ENCODE data around the gene CHML.

Gene CHML

DNA sequence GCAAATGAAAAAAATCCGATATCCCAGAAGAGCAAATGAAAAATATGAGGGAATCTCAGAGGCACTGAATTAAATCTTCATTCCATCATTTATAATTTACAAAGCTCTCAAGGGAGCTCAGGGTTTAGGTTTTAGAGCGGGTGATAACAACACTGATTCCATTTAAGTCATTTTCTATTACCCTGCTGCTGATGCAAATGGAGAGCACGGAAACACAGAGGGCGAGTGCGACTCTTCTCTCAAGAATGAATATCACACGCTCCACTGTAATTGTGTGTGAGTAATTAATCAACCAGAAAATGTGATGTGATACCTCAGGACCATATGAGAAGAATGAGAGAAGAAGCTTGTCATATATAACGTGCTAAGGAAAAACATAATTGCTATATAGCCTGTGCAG lies 22.7 kb downstream of the CHML start:
- DNase-seq: no peak

DNA sequence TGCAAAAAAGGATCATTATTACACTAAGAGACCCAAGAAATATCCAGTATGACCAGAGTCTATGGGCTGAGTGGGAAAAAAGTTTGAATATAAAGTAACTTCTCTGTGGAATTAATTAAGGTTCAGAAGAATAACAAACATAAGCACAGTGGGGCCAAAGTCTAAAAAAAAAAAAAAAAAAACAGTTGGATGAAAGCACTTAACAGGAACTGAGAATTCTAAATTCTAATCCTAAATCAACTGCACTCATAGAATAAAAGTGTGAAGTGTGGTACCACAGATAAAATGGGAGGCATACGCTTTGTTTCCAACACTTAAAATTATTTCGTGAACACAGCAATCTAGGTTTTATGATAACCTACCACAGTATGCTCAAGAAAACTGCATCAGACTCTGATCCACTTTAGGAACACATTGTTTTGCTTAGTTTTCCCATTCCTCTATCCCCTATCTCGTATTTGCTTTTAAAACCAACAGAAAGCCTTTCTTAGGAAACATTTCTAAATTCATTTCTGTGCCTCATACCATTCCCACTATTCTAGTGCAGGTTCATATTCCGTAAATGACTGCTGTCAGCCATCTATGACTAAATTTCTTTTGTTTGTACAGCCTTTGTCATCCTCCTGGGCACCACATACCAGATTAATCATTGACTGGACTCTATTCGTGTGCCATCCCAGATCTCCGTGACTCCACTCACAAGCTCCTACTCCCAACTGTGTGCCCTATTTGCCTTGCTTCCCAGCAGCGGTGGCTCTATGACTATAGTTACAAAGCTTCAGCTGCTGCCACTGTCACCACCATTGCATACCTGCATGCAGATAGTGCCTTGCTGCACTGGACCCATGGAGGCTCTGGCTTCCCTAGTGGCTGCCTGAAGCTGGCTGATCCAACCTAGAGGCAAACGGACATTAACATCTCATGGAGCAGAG lies 24.9 kb downstream of the CHML start:
- DNase-seq: no peak

- no peak for DNase-seq
Measured at GRCh38 chr1:241614572-241614971, 25.6 kb downstream of the CHML start.

GRCh38 chr1:241614144-241614543 lies 26.0 kb downstream of the CHML start:
- DNase-seq: peak; percentile 27

DNA sequence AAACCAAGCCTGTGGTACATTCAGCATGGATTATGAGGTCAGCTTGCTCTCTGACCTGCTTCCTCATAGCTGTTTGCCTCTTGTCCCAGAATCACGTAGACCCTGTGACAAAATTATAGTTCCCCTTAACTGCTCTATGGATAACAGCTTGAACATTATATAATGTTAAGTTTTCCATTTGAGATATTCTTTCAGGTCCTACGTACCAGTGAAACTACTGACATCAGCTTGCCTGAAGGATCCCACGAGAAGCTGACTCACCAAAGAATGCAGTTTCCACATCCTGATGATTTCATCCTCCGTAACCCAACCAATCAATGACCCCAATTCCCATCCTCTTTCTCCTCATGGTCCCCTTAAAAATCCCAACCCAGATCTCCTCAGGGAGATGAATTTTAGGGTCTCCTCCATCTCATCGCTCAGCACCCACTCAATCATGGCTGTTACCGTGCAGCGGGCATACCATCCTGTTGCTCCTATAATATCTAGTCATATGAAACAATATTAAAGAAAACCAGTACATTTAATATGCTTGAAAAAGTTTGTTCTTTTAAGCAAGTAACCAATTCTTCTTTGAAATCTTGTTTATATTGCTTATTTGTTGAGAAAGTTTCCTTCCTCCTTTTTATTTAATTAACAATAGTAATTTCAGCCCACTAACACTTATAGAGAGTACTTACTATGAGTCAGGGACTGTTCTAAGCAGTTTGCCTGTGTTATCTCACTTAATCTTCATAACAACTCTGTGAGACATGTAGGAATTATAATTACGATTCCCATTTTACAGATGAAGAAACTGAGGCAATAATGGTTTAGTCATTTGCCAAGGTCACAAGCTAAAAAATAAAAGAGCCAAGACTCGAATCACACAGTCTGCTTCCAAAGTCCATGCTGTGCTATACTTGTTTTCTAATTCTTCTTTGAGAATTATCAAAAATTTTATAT lies 27.4 kb downstream of the CHML start:
- peak; percentile 85 for DNase-seq

DNA sequence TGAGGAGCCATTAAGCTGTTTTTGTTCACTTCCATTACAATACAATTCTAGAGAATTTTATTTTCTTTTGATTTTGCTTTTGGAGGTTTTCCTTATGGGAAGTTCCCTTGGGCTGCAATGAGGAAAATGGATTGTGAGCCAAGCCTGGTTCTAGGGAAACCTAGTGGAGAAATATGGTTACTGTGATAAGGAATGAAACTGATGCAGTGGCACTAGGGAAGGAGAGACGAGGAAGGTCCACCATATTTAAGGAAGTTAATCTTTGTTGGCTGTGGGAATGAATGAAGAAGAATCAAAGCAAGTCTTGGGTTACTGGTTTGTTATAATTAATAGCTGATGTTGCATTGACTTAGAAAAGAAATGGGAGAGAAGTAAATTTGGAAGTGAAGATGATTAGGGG lies 28.4 kb downstream of the CHML start:
- no peak for DNase-seq

DNA sequence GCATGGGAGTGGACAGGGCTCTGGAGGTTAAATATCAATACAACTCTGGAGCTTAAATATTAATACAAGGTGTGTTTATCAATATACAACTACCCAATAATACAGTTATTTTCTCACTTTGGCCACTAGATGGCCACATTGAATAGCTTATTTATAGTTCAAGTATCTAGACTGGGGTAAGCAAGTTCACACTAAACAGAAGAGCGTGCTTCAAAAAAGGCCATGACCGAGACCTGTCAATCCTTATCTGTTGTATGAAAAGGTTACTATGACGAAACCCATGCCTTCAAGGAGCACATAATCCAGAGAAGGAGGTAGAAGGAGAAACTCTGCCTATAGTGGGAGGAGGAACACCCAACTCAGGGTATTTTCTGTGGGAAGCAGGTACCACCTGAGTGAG lies 29.1 kb downstream of the CHML start:
- DNase-seq: peak; percentile 71

DNA sequence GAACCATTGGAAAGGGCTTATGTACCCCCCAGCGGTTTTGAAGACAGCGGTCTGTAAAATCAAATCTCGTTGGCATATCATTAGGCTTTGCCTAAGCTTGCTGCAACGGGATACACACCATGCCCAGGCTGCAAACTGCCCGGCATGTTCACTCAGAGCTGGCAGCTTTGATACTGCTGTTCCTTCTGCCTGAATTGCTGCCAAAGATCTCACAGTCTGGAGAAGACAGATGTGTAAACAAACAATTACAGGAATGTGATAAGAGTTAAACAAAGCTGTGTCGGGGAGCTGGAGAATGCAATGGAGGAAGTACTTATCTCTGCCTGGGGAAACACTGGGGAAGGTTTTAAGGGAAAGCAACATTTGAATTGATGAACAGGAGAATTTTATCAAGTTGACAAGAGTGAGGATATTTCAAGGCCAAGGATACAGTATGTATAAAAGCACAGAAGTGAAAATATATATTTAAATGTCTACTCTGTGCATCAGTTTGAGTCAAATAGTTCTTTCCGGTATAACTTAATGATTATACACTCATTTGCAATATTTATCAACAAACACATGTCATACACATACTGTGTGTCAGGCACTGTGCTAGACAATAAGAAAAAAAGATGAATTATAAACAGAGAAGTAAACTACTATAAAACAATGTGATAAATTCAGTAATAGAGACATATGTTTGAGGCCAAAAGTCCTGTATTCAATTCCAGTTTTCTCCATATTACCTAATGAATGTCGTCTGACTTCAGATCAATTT lies 29.9 kb downstream of the CHML start:
- DNase-seq: no peak

DNA sequence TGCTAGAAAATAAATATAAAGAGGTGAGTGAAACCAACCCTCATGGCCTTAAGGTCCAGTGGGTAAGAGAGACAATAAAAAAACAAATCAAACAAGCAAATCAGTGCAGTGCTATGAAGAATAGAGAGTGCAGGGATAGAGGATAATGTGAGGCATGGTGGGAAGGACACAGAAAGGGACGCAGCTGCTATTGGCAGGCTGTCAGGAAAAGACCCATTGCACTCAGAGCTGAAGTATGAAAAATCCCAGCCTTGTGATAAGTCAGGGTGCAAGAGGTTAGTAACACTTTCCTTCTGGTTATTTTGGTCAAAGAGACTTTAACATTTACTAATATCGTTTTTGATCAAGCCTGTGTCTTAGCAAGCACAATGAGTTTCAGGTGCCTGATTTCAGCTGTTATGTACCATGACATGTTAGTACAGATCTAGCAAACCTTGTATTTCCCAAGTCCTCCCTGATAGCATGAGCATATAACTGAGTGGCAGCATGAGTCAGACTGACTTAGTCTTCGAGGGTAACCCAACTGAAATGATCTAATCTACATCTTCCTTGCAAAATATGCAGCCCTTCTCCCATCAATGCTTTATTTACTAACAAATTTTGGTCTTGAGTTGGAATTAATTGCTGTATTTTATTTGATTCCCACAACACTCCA lies 31.7 kb downstream of the CHML start:
- peak; percentile 18 for DNase-seq

- DNase-seq: no peak
Measured at GRCh38 chr1:241607497-241607896, 32.7 kb downstream of the CHML start.

DNA sequence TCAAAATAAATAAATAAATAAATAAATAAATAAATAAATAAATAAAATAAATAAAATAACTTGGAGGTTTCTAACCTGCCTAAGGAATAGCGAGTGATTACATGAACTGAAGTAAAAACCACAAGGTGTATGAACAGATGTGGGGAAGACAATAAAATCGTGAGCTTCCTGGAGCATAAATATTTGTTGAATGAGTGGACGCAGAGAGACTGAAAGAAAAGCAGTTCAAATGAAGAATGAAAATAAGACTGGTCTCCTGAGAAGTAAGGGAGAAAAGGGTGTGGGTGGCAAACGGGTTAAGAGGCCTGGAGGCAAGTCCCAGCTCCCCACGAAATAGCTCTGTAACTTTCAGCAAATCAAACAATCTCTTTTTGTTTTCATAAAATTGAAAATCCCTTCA lies 33.6 kb downstream of the CHML start:
- no peak for DNase-seq

- no peak for DNase-seq
Measured at GRCh38 chr1:241605146-241605805, 34.9 kb downstream of the CHML start.

DNA sequence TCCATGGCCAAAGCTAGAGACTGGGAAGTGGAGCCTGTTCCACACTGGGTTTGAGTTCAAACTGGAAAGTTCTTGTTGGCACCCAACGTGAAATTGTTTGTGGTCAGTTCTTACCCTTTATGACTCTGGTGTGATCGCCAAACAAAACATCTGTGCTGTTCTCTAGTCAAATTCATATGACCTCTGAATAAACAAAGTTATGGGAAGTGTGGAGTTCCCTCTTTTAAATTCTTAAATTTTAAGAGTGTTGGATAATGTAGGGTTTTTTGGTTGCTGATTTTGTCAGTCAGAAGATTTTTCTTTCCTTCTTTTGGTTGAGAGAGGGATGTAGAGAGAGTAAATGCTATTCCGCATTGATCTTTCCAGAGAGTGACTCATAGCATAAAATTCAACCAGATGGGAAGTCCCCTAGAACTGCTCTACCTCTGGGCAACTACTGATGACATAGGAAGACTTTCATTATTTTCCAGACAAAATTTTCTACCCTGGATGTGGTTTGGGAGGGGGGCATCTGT lies 36.4 kb downstream of the CHML start:
- DNase-seq: peak; percentile 24

GRCh38 chr1:241600496-241600901 lies 39.7 kb downstream of the CHML start:
- peak; percentile 70 for DNase-seq

DNA sequence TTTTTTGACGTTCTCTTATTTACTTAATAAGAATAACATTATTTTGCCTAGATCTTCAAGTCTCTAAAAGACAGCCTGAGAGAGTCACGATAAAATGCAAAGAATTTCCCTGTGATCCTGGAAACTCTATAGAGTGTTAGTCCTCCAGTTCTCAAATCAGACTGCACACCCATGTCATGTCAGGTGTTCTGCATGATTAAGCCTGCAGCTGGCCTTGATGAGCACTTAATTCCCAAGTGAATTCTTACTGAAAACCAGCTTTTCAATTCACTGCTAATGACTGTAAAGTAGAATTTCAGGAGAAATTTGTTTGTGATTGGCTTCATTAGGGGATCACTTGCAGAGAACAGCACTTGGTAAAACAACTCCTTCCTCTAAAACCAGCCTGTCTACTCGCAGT lies 41.9 kb downstream of the CHML start:
- no peak for DNase-seq

DNA sequence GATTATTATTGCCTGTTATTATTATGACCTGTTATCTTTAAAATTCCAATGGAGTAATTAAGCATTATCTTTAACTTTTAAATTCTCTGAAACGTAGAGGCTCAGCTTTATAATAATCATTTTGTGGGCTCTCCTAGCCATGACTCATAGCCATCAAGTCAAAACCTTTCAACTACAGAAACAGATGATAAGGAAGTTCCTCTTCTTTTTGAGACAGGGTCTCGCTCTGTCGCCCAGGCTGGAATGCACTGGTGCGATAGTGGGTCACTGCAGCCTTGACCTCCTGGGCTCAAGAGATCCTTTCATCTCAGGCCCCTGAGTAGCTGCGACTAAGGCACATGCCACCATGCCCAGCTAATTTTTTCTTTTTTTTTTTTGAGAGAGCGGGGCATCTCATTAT lies 43.5 kb downstream of the CHML start:
- no peak for DNase-seq

DNA sequence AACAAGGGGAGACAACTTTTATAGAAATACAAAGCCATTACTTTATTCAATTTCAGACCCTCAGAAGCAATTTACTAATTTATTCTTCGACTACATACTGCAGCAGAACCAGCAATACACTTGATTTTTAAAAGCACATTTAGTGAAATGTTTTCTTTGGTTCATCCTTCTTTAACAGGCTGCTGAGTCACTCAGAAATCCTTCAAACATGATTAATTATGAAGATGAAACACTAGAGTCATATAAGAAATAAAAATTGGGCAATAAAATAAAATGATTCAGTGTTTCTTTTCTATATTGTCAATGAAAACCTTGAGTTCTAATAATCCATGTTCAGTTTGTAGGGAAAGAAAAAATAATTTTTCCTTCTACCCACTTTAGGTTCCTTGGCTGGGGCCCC lies 47.0 kb downstream of the CHML start:
- peak; percentile 39 for DNase-seq

DNA sequence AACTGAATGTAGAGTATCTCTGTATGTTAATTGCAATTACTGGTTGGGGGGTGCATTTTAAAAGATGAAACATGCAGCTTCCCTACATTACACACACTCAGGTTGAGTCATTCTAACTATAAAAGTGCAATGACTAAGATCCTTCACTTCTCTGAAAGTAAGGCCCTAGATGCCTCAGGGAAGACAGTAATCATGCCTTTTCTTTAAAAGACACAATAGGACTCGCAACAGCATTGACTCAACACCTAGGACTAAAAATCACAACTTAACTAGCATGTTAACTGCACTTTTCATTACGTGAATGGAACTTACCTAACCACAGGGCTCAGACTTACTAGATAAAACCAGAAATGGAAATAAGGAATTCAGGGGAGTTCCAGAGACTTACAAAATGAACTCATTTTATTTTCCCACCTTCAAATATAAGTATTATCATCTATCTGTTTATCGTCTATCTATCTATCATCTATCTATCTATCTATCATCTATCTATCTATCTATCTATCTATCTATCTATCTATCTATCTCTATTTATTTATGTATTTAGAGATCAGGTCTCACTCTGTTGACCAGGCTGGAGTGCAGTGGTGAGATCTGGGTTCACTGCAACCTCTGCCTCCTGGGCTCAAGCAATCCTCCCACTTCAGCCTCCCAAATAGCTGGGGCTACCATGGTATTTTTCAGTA lies 47.8 kb downstream of the CHML start:
- peak; percentile 29 for DNase-seq

- DNase-seq: no peak
Measured at GRCh38 chr1:241591736-241592135, 48.4 kb downstream of the CHML start.

DNA sequence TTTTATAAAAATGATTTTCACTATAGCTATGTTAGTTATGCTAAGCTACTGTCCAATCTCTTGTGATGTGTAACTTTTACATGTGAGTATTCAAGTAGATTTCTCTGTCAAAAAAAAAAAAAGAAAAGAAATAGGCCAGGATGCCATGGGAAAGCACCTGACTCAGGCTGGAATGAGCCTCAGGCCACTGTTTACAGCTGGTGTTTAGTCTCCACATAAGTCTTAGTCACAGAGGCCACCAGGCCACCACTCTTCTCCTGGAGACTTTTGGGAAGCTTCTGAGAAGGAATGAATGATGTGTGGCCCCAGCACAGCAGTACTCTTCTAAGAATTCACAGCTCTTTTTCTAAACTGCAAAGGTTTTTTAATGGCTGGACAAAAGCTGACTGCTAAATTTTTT lies 48.9 kb downstream of the CHML start:
- peak; percentile 28 for DNase-seq

- DNase-seq: no peak
Measured at GRCh38 chr1:241590719-241591118, 49.5 kb downstream of the CHML start.

Measured in fibroblast of skin of scalp (primary cell).